Activated B cell treated with CpG ODN at 0.5 μM for 24 hours (primary cell): ENCODE measurements around the gene ZFP1. TPM values are rescaled to one million over a fixed set of nuclear protein-coding genes. Genes with fewer than 3 reads are reported as not detected.

Experiments used
- ATAC-seq: fragments of 200-7000 bp; cut with Tn5 transposase; one replicate; pipeline ENCODE4 v1.10.0; 2021; ENCODE audit warnings: low read depth, mild to moderate bottlenecking, moderate library complexity
- CTCF ChIA-PET: fragments of 350-600 bp; sonication (Branson Sonifier 250); formaldehyde crosslinking; loops from one replicate; lab custom pipeline; 2021; ENCODE audit warnings: antibody characterized with exemption; lab: Charles Lee
- POLR2A ChIA-PET: fragments of 350-600 bp; sonication (Branson Sonifier 250); formaldehyde crosslinking; loops from one replicate; lab custom pipeline; 2021; ENCODE audit warnings: antibody characterized with exemption; lab: Charles Lee
- DNase-seq: peaks from one replicate; pipeline ENCODE4 v3.0.0; 2022
- H3K27ac Mint-ChIP-seq: one replicate; pipeline ENCODE4 v1.8.0; 2020; ENCODE audit warnings: mixed read lengths
- H3K27me3 Mint-ChIP-seq: one replicate; pipeline ENCODE4 v1.8.0; 2021; ENCODE audit warnings: mixed read lengths
- H3K36me3 Mint-ChIP-seq: one replicate; pipeline ENCODE4 v1.8.0; 2021; ENCODE audit warnings: low read depth, mixed read lengths
- H3K4me1 Mint-ChIP-seq: one replicate; pipeline ENCODE4 v1.8.0; 2021; ENCODE audit warnings: mixed read lengths
- H3K4me3 Mint-ChIP-seq: one replicate; pipeline ENCODE4 v1.8.0; 2020; ENCODE audit warnings: mild to moderate bottlenecking, mixed read lengths
- H3K9me3 Mint-ChIP-seq: one replicate; pipeline ENCODE4 v1.8.0; 2020; ENCODE audit warnings: mixed read lengths
- CTCF ChIP-seq: fragments of 200-600 bp; IDR thresholded peaks from one replicate; pipeline ENCODE4 v1.8.0; 2022; ENCODE audit warnings: antibody characterized with exemption, mild to moderate bottlenecking
- intact Hi-C: fragments of 100-400 bp; cut with micrococcal nuclease; formaldehyde crosslinking; loops from one replicate; pipeline ENCODE4 v1.15.1; 2024
- total RNA-seq: library from RNA; stranded (reverse); gene quantifications from 2 replicates; pipeline ENCODE4 v1.2.3, GENCODE V29; 2022

The ZFP1 gene
- total RNA-seq = 15.4 and 18.5 TPM in 2 replicates

- H3K9me3 Mint-ChIP-seq = peaks cover 18% of the 10 kb centered on the region
- peak; percentile 97 for DNase-seq
- H3K4me1 Mint-ChIP-seq = peaks cover 29% of the 10 kb centered on the region
- H3K27me3 Mint-ChIP-seq = no peaks in the 10 kb centered on the region
- ATAC-seq = peak; percentile 86
- POLR2A ChIA-PET = interaction anchor here (0.8 to 1.0 kb wide), 2 partner anchors 285 to 499 kb away, joined by 3 read pairs; partner anchors contain the start of genes CFDP1, KARS1 and TERF2IP
- no peak for TF ChIP-seq CTCF
- peak within 1 kb of the TSS; percentile 89 for H3K4me3 Mint-ChIP-seq
- H3K27ac Mint-ChIP-seq = peak within 1 kb of the TSS; percentile 87
- CTCF ChIA-PET = interaction anchor here (1.1 kb wide), 1 partner anchor 37 kb away, joined by 3 read pairs; no protein-coding TSS in a partner anchor
- intact Hi-C loops = loop anchor here (1.0 to 2.0 kb wide), 12 partner anchors 38 to 852 kb away; partner anchors contain the start of genes ADAT1, CFDP1, GLG1 and KARS1
- peaks cover 29% of the 10 kb centered on the region for H3K36me3 Mint-ChIP-seq
Measured at GRCh38 chr16:75148311-75149195, at the start of gene ZFP1. TSS of gene ZFP1 (plus strand) at chr16:75148524. CDS start at chr16:75152952, 4,428 bp downstream.

- Mint-ChIP-seq H3K36me3 (no peaks in the 10 kb centered on the region), H3K27ac (no peak overlapping the region), H3K9me3 (peaks cover 2% of the 10 kb centered on the region), H3K4me3 (no peak overlapping the region), H3K4me1 (peaks cover 18% of the 10 kb centered on the region), H3K27me3 (peaks cover 14% of the 10 kb centered on the region)
- no peak for DNase-seq
- no peak for TF ChIP-seq CTCF
- POLR2A ChIA-PET = interaction anchor here (0.6 kb wide), 1 partner anchor 123 kb away, joined by 3 read pairs; no protein-coding TSS in a partner anchor
- CTCF ChIA-PET = interaction anchor here (1.0 to 1.6 kb wide), 2 partner anchors 10 to 12 kb away, joined by 3 to 8 read pairs; no protein-coding TSS in a partner anchor
- intact Hi-C loops = loop anchor here (1.0 kb wide), 1 partner anchor 22 kb away; no protein-coding TSS in a partner anchor
- no peak for ATAC-seq
Measured at GRCh38 chr16:75099075-75099667, 49.2 kb upstream of the ZFP1 start.

- peaks cover 22% of the 10 kb centered on the region for H3K27me3 Mint-ChIP-seq
- intact Hi-C loops = loop anchor here (1.0 kb wide), 1 partner anchor 23 kb away; no protein-coding TSS in a partner anchor
- no peak for DNase-seq
- no peaks in the 10 kb centered on the region for H3K36me3 Mint-ChIP-seq
- H3K4me1 Mint-ChIP-seq = peaks cover 18% of the 10 kb centered on the region
- H3K27ac Mint-ChIP-seq = no peak overlapping the region
- H3K4me3 Mint-ChIP-seq = no peak overlapping the region
- TF ChIP-seq CTCF = no peak
- CTCF ChIA-PET = interaction anchor here (1.0 to 1.6 kb wide), 2 partner anchors 9 to 11 kb away, joined by 3 to 8 read pairs; no protein-coding TSS in a partner anchor
- ATAC-seq = no peak
- H3K9me3 Mint-ChIP-seq = peaks cover 2% of the 10 kb centered on the region
- POLR2A ChIA-PET = no interaction called here
Measured at GRCh38 chr16:75099738-75100602, 48.4 kb upstream of the ZFP1 start.

- H3K27ac Mint-ChIP-seq = no peak overlapping the region
- no peaks in the 10 kb centered on the region for H3K36me3 Mint-ChIP-seq
- no peak for TF ChIP-seq CTCF
- intact Hi-C loops = no loop called here
- H3K27me3 Mint-ChIP-seq = peaks cover 22% of the 10 kb centered on the region
- DNase-seq (no peak), ATAC-seq (no peak)
- ChIA-PET POLR2A (no interaction called here), CTCF (interaction anchor here (0.7 kb wide), 1 partner anchor 102 kb away, joined by 3 read pairs; the partner anchor contains the start of gene ZNRF1)
- no peak overlapping the region for H3K4me3 Mint-ChIP-seq
- peaks cover 2% of the 10 kb centered on the region for H3K9me3 Mint-ChIP-seq
- H3K4me1 Mint-ChIP-seq = peaks cover 20% of the 10 kb centered on the region
Measured at GRCh38 chr16:75100603-75100990, 47.7 kb upstream of the ZFP1 start.
